Omental fat pad (tissue), 4 donors: ENCODE data around the gene SLC38A5. TPM values are rescaled to one million over a fixed set of nuclear protein-coding genes. Genes with fewer than 3 reads are reported as not detected.
"Not testable (repeated sequence)": the region's sequence is repeated elsewhere in the genome, so short reads cannot be mapped to it uniquely, and the experiment has no call there.

Experiments
- ATAC-seq: fragments of 150-250 bp; one replicate; pipeline ENCODE4 v1.9.1; 2016; ENCODE audit warnings: mild to moderate bottlenecking, moderate library complexity; ENCODE audit not compliant: low FRiP score
- DNase-seq: peaks from one replicate; pipeline ENCODE4 v3.0.0-alpha.2; 2019; ENCODE audit warnings: low spot score
- CTCF ChIP-seq, 3 donors: fragments of 450-650 bp; IDR thresholded peaks; one replicate each; pipeline ENCODE4 v1.5.1; 2016 to 2017; ENCODE audit warnings: antibody characterized with exemption in 3 of 3, mild to moderate bottlenecking in 3 of 3, moderate library complexity in 2 of 3
- small RNA-seq: library from RNA; depleted of rRNA; stranded (forward); fragments of <200 nt; gene quantifications from one replicate; pipeline ENCODE3, GENCODE V24; 2016
- total RNA-seq, 4 donors: library from RNA; depleted of rRNA; stranded (reverse); fragments of >200 nt; gene quantifications; one replicate each; pipeline ENCODE4 v1.1.0, GENCODE V29; 2016

The SLC38A5 gene
- total RNA-seq, 4 donors from 2014 or later: 2.8 to 11.9 (median 9.6) TPM

- ATAC-seq (no peak), DNase-seq (no peak)
- no peak for TF ChIP-seq CTCF (IDR thresholded peaks at IDR 0.05)
These were observed 20.0 kb downstream of the SLC38A5 start for GRCh38 chrX:48450076-48450475.

- not testable (repeated sequence) for DNase-seq, ATAC-seq
These were observed 22.9 kb downstream of the SLC38A5 start for GRCh38 chrX:48447201-48447600.

GRCh38 chrX:48433713-48434112, 36.3 kb downstream of the SLC38A5 start:
- ATAC-seq, DNase-seq: not testable (repeated sequence)

- not testable (repeated sequence) for ATAC-seq
These were observed 39.9 kb downstream of the SLC38A5 start for GRCh38 chrX:48430166-48430565.

GRCh38 chrX:48429606-48430005, 40.5 kb downstream of the SLC38A5 start:
- not testable (repeated sequence) for ATAC-seq, DNase-seq

More at GRCh38 chrX:48430166-48430565, 39.9 kb downstream of the SLC38A5 start:
- not testable (repeated sequence) for DNase-seq

GRCh38 chrX:48427027-48427716, 42.9 kb downstream of the SLC38A5 start:
- DNase-seq, ATAC-seq: not testable (repeated sequence)

GRCh38 chrX:48411860-48412259, 58.2 kb downstream of the SLC38A5 start, which contains the start of gene SSX4B:
TSS of gene SSX4B (minus strand) at chrX:48411960. CDS start at chrX:48411372, 588 bp downstream.
- not testable (repeated sequence) for ATAC-seq, DNase-seq

Small RNA genes within 50 kb of the gene (small RNA-seq; reads per million reads assigned to genes)
- gene AL606490.4: not detected

Other genes starting within 250 kb of the SLC38A5 start
- gene SSX1, start 214.9 kb downstream of the SLC38A5 start, total RNA-seq: not detected
- not detected for gene SSX3, start 113.6 kb downstream of the SLC38A5 start, total RNA-seq
- gene SSX4, start 86.7 kb downstream of the SLC38A5 start, total RNA-seq: not detected
- gene SSX4B, start 58.3 kb downstream of the SLC38A5 start, total RNA-seq: not detected
- 10 to 100 TPM; 45.7 to 74.7 (median 56.1) TPM for gene FTSJ1, start 5.9 kb upstream of the SLC38A5 start, total RNA-seq
- gene PORCN, start 38.7 kb upstream of the SLC38A5 start, total RNA-seq: 10 to 100 TPM in 3 of 4 donors, 1 to 10 TPM in 1; 8.4 to 16.9 (median 14.1) TPM
- 10 to 100 TPM; 15.1 to 24.9 (median 17.2) TPM for gene EBP, start 51.5 kb upstream of the SLC38A5 start, total RNA-seq
- 10 to 100 TPM in 3 of 4 donors, 1 to 10 TPM in 1; 8.7 to 15.4 (median 13.2) TPM for gene TBC1D25, start 69.5 kb upstream of the SLC38A5 start, total RNA-seq
- 100 to 1,000 TPM; 151 to 280 (median 263) TPM for gene RBM3, start 104.2 kb upstream of the SLC38A5 start, total RNA-seq
- gene WDR13, start 127.2 kb upstream of the SLC38A5 start, total RNA-seq: 100 to 1,000 TPM in 3 of 4 donors, 10 to 100 TPM in 1; 95.4 to 149 (median 126) TPM
- 10 to 100 TPM in 3 of 4 donors, 1 to 10 TPM in 1; 9.0 to 26.0 (median 21.0) TPM for gene WAS, start 213.5 kb upstream of the SLC38A5 start, total RNA-seq
- 1 to 10 TPM; 4.2 to 8.1 (median 5.5) TPM for gene SUV39H1, start 226.5 kb upstream of the SLC38A5 start, total RNA-seq